ENCODE results near the gene TCF7L1.
"Not testable (repeated sequence)": the region's sequence is repeated elsewhere in the genome, so short reads cannot be mapped to it uniquely, and the experiment has no call there.

TCF7L1 gene

GRCh38 chr2:85131116-85131515 is 2.1 kb upstream of the TCF7L1 start:
- DNase-seq (ENCODE audit: low read depth in 2 of 2, low spot score in 1 of 2), result no peak

- no peak for DNase-seq (ENCODE audit: low read depth in 2 of 2, low spot score in 1 of 2)
These were observed 795 bp upstream of the TCF7L1 start for GRCh38 chr2:85132397-85132796.

DNA sequence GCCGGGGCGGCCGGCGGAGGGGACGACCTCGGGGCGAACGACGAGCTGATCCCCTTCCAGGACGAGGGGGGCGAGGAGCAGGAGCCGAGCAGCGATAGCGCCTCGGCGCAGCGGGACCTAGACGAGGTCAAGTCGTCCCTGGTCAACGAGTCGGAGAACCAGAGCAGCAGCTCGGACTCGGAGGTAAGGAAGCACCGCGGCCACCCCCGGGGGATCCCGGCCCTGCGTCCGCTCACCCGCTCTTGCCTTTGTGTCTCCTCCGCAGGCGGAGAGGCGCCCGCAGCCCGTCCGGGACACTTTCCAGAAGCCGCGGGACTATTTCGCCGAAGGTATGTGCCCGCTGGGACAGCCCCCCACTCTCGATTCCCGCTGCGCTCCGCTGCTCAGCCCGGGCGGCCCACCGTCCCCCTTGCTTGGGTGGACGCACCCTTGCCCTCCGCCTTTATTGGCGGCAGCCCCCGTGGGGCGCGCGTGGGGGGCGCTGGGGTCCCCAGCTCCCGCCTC is 611 bp downstream of the TCF7L1 start:
- DNase-seq (ENCODE audit: low read depth in 2 of 2, low spot score in 1 of 2), result no peak

GRCh38 chr2:85134255-85134895 is 1.2 kb downstream of the TCF7L1 start:
- no peak for DNase-seq (ENCODE audit: low read depth in 2 of 2, low spot score in 1 of 2)

DNA sequence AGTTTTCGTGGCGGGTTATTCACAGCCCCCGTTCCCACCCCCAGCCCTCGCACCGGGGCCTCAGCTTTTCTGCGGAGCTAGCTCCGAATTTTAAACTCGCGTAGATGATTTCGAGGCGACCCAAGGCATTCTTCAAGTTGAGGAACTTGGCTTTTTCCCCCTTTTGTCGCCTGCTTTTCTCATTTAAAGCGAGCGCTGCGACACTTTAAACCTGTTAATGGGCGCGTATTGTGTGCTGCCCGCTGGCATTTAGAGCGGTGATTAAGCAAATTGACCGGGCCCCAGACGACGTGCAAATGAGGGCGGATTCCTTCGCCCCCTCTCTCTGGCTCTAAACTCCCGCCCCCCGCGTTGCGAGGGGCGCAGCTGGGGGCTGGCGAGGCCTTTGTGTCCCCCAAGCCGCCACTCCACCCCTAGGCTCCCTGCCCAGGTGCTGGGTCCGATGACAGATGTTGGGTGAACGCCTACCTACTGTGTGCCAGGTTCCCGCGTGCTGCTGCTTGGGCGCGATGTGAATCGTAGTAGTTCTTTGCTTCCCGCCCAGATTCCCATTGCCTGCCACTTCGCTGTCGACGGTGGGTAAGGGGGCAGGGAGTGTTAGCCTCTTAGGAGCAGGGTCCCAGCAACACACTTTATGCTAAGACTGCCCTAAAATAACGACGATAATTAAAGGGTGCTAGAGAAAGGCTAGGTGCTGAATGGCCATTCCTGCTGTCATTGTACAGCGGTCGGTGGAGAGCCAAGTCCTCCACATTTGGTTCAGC is 1.9 kb downstream of the TCF7L1 start:
- DNase-seq (ENCODE audit: low read depth in 2 of 2, low spot score in 1 of 2), result no peak

GRCh38 chr2:85135660-85135914 is 2.4 kb downstream of the TCF7L1 start:
- DNase-seq (ENCODE audit: low read depth in 2 of 2, low spot score in 1 of 2), result no peak

GRCh38 chr2:85137156-85137555 is 4.0 kb downstream of the TCF7L1 start:
- no peak for DNase-seq (ENCODE audit: low read depth in 2 of 2, low spot score in 1 of 2)

- DNase-seq (ENCODE audit: low read depth in 2 of 2, low spot score in 1 of 2), result no peak
These were observed 10.4 kb downstream of the TCF7L1 start for GRCh38 chr2:85143463-85144082.

DNA sequence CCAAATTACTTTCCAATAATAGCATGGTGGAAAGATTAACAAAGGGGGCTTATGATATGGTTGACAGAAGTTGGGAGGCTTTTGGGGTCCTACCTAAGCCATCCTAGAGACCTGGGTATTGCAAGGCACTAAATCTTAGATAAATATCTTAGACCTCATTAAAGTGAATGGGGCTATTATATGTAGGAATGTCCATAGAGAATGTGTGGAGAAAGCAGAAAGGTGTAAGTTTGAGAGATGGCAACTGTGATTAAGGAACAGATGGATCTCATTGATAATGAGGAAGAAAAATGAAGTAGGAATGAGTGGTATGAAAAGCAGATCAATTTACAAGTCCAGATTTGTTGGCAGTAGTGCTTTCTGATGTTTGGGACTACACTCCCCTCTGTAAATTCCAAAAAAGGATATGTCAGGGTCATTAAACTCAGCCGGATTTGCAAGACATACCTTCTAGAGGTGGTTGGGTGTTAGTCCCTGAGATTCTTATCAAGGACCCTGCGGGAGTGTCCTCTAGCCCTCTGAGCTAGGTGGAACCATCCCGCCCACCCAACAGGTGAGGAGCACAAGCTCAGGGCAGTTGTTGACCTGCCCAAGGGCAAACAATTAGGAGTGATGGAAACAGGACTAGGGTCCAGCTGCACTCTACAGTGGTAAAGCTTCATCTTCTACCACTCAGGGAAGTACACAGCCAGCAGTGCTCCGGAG is 12.1 kb downstream of the TCF7L1 start:
- no peak for DNase-seq (ENCODE audit: low read depth in 2 of 2, low spot score in 1 of 2)

GRCh38 chr2:85148190-85148589 is 15.0 kb downstream of the TCF7L1 start:
- no peak for DNase-seq (ENCODE audit: low read depth in 2 of 2, low spot score in 1 of 2)

DNA sequence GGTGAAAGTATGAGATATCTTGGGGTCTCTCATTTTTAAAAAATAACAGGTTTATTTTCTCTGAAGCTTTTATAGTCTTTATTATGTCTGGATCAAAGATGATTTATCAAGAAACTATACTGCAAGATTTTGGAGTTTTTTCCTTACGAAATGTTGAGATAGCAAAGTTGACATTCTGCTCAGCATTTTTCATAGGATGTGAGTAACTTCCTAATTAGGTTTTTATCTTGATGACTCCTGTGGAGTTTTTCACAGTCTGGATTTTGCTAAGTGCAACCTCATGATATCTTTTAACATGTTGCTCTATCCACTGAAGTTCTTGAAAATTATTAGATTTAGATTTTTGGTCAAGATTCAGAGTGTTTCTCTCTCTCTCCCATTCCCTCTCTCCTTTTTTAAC is 17.8 kb downstream of the TCF7L1 start:
- no peak for DNase-seq (ENCODE audit: low read depth in 2 of 2, low spot score in 1 of 2)

- DNase-seq (ENCODE audit: low read depth in 2 of 2, low spot score in 1 of 2), result no peak
These were observed 19.7 kb downstream of the TCF7L1 start for GRCh38 chr2:85152895-85153294.

- DNase-seq (ENCODE audit: low read depth in 2 of 2, low spot score in 1 of 2), result no peak
These were observed 21.0 kb downstream of the TCF7L1 start for GRCh38 chr2:85154048-85154753.

DNA sequence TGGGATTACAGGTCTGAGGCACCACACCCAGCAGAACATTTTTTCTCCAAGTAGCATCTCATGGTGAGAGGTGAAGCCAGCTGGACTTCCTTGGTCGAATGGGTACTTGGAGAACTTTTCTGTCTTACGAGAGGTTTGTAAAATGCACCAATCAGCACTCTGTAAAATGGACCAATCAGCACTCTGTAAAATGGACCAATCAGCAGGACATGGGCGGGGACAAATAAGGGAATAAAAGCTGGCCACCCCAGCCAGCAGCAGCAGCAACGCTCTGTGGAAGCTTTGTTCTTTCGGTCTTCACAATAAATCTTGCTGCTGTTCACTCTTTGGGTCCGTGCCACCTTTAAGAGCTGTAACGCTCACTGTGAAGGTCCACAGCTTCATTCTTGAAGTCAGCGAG is 21.9 kb downstream of the TCF7L1 start:
- DNase-seq (ENCODE audit: low read depth in 2 of 2, low spot score in 1 of 2), result not testable (repeated sequence)

DNA sequence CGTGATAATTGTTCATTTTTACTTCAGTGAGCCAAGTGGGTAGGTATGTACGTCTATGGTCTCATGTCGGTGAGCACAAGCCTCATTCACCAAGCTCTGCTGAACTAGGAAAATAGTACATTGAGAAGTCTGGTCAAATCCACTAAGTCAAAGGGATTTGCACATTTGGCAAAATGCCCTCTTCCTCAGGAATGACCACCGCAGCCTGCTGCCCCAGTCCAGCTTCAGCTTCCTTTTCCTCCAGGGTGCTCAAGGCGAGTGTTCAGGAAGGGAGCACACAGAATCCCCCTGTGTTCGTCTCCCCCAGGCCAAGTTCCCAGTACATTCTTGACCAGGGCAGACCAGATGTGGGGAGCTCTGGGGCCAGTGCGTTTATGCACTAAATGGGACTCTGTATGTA is 23.0 kb downstream of the TCF7L1 start:
- no peak for DNase-seq (ENCODE audit: low read depth in 2 of 2, low spot score in 1 of 2)

- no peak for DNase-seq (ENCODE audit: low read depth in 2 of 2, low spot score in 1 of 2)
These were observed 23.4 kb downstream of the TCF7L1 start for GRCh38 chr2:85156619-85157018.

DNA sequence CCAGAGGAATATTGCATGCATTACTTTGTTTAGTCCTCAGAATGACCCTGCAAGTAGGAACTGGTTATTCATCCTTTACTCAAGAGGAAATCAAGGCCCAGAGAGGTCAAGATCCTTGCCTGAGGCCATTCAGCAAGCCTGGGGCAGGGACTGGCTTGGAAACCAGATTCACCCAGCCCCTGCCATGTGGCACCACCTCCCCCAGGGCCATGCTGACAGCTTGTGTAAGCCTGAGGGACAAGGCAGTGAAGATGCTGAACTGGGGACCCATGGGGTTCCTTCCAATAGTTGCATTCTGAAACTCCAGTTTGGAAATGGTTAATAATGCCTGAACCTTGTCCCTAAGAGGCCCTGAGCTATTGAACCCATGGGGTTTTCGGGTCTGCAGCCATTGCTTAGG is 24.2 kb downstream of the TCF7L1 start:
- no peak for DNase-seq (ENCODE audit: low read depth in 2 of 2, low spot score in 1 of 2)

DNA sequence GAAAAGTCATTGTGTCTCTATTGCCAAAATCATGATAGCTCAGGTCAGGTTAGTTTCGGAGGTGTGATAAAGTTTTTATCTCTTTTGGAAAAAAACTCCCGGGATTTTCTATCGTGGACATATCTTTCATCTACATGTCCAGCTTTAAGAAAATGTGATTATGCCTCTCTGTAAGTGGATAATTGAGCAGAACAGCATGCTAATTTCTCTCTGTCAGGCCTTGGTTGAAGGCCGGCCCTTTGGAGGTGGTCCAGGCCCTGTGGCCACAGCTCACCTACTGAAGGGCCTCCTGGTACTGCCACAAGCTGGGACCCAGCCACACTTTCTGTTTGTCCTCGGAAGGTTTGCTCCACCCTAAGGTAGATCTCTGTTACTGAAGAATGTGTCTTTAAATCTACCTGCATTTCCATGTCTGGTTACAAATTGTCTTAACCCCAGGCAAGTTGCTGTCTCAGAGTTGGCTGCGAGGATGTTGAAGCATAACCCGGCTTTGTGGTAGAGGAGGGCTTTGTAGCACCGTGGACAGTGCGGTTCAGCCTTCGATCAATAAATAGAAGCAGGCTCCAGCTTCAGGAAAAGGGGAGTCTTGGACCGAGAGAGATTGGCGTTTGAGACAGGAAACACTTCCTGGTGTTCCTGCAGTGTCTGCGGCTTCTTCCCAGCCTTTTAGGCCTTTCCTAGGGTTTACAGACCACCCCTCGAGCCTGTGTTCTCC is 25.5 kb downstream of the TCF7L1 start:
- DNase-seq (ENCODE audit: low read depth in 2 of 2, low spot score in 1 of 2), result no peak

DNA sequence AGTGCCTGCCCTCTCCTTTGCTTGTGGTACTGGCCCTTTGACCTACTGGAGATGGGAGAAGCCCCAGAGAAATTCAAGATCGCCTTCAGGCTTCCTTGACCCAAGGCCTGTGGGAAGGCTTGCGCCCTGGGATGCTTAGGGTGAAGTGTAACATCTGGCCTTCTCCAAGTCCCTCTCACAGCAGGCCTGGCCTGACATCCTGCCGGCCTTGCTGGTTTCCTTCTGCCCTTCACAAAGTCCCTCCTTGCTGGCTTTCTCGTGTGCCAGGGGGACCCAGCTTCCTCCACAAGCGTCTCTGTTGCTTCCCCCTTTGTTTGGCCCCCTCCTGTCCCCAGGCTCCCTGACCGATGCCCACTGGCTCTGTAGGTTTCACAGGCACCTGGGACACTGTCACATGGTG is 26.4 kb downstream of the TCF7L1 start:
- no peak for DNase-seq (ENCODE audit: low read depth in 2 of 2, low spot score in 1 of 2)
